ENCODE data around the gene CCDC169.

Gene CCDC169

GRCh38 chr13:36244073-36244472 is 53.5 kb downstream of the CCDC169 start:
- DNase-seq (ENCODE audit: low read depth in 2 of 2), result no peak

- no peak for DNase-seq (ENCODE audit: low read depth in 2 of 2)
These were observed 54.9 kb downstream of the CCDC169 start for GRCh38 chr13:36242761-36243160.

GRCh38 chr13:36231236-36231635 is 66.4 kb downstream of the CCDC169 start:
- DNase-seq (ENCODE audit: low read depth in 2 of 2), result no peak

DNA sequence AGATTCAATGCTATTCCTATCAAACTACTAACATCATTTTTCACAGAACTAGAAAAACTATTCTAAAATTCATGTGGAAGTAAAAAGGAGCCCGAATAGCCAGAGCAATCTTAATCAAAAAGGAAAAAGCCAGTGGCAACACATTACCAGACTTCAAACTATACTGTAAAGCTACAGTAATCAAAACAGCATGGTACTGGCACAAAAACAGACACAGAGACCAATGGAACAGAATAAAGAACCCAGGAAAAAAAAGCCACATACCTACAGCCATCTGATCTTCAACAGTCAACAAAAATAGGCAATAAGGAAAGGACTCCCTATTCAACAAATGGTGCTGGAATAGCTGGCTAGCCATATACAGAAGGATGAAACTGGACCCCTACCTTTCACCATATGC is 72.9 kb downstream of the CCDC169 start:
- DNase-seq (ENCODE audit: low read depth in 2 of 2), result no peak

- no peak for DNase-seq (ENCODE audit: low read depth in 2 of 2)
These were observed 77.7 kb downstream of the CCDC169 start for GRCh38 chr13:36219883-36220282.

DNA sequence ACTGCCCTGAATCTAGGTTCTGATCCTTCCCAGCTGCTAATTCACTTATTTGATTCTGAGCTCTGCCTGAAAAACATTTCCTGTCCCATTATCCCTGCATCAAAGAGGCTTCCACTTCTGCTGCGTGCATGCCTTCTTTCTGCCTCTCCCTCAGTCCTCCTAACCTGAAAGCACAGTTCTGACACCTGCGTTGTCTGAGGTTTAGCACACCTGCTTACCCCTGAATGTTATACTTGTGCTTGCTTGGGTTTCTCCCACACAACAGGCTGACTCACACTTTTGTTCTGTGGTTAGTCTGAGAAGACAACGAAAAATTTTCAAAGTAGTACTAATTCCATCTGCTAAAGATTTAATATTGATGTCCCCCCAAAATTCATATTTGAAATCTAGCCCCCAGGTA is 80.2 kb downstream of the CCDC169 start:
- DNase-seq (ENCODE audit: low read depth in 2 of 2), result no peak

DNA sequence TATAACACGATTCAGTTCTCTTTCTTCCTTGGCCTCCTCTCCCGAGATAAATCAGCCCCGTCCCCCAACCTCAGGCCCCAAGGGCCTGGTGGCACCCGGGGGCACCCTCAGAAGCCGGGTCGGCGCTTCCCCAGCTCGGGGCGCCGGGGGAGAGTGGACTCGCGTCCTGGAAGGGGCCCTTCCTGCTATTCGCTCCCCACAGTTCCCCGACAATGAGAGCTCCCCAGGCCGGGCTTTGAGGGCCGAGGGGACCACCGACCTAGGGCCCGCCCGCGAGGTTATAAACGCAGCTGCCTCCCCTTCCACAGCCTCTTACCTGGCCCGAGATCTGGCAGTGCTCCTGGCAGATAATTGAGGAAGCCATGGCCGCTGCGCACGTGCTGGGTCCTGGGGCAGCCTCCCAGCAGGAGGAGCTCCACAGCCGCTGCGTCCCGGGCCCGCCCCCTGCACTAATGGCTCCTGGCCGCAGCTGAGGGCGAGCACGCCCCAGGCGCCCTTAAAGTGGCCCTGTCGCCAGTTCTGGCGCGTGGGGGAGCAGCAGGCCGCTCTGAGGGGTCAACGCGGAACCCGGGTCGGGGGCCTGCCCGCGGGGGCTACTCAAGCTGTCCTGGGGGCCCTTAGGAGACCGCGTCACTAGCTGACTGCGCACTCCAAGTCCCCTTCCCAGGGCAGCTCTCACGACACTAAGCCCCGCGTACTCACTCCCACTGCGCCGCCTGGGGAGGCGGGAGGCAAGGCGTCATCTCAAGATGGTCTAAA is 83.3 kb downstream of the CCDC169 start, which contains the start of gene SOHLH2:
SOHLH2 (minus strand) TSS at position 394 of the 759 bp plus-strand sequence; CDS start at position 364, 30 bp downstream.
- DNase-seq (ENCODE audit: low read depth in 2 of 2), result no peak

DNA sequence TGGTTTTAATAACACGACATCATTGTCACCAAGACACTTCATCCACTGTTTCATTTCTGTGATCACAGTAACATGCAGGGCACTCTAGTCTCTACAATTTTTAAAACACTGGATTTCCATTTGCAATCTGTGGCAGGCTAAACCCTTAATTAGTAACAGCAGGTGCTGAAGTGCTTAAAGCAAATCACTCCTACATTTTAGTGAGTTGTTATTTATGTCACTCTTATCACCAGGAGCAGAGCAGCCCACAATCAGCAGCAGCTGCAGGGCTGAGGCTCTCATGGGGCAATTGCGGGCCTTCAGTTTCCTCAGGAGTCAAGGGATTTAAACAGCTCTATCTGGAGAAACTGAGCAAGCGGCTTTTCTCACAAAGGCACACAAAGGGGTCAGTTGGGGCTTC is 84.8 kb downstream of the CCDC169 start:
- DNase-seq (ENCODE audit: low read depth in 2 of 2), result no peak

GRCh38 chr13:36211567-36211966 is 86.0 kb downstream of the CCDC169 start:
- DNase-seq (ENCODE audit: low read depth in 2 of 2), result no peak

DNA sequence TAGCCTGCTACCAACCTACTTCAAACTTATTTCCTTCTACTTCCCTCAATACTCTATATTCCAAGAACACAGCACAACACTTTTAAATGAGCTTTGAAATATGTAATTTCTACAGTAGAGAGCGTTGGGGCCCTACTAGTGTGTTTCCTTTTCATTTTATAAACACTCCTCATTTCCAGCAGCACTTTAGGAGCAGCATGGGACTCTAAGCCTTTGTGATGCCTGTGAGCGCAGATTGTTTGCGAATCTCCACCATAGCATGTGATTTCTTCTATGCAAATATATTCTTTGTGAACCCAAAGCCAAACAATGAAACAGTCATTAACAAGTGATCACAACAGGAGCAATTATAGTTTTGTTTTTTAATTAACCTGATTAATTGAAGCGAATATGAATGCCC is 86.9 kb downstream of the CCDC169 start:
- DNase-seq (ENCODE audit: low read depth in 2 of 2), result no peak

- DNase-seq (ENCODE audit: low read depth in 2 of 2), result no peak
These were observed 89.9 kb downstream of the CCDC169 start for GRCh38 chr13:36207672-36208071.

DNA sequence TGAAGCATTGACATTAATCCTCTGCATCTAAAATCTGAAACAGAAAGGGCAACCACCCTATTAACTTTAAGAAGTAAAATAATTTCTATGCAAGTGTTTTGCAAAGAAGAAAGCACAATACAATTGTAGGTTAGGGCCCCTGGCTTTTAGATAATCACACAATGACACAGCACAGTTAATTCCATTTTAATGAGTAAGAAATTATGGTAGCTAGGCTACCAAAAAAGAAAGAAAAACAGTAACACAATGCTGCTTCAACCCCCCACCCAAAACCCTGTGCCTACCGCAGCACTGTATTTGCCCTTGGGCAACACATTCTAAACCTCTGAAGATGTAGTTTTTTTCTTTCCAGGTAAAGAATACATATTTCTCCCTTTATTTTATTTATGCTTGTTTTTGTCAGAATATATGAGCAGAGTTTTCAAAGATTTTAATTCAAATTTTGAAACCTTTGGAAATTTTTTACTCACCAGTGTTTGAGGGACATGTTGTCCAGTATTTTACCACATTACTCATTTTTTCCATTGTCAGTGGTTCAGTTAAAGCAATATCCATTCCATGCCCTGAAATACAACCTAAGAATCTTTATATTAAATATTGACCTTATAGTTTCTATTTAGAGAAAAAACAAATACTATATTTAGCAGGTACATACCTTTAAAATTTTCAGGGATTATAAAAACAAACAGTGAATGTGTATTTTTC is 104.3 kb downstream of the CCDC169 start:
- DNase-seq (ENCODE audit: low read depth in 2 of 2), result no peak

GRCh38 chr13:36192166-36192565 is 105.4 kb downstream of the CCDC169 start:
- no peak for DNase-seq (ENCODE audit: low read depth in 2 of 2)

DNA sequence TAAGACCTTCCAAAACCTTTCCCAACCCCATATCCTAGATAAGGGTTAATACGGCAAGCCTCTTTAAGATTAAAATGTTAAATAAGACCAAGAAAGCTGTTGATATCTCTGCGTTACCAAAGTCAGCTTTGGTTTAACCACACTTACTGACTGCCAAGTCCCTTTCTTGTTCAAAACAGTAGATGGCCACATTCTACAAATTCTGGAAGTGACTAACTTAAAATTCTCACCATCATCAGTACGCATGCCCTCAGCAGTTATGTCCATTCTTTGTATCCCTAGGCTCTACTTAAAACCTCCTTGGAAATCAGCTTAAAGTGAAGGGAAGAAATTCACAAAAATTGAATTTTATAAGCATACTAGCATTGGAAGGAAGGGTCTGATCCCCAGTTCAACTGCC is 106.8 kb downstream of the CCDC169 start:
- no peak for DNase-seq (ENCODE audit: low read depth in 2 of 2)

GRCh38 chr13:36188441-36188840 is 109.2 kb downstream of the CCDC169 start:
- no peak for DNase-seq (ENCODE audit: low read depth in 2 of 2)

DNA sequence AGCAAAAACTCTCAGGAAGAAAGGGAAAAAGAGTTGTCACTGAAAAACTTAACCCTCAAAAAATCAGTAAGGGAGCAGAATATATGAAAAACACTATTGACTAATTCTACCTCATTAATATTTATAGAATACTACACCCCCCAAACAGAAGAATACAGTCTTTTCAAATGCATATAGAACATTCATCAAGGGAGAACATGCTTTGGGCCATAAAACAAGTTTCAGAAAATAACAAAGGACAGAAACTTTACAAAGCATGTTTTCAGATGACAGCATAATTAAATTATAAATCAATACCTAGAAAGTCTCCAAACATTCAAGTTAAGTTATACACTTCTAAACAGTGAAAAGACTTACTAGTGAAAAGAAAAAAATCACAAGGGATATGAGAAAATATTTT is 113.7 kb downstream of the CCDC169 start:
- no peak for DNase-seq (ENCODE audit: low read depth in 2 of 2)

All from stimulated activated CD8-positive, alpha-beta memory T cell treated with anti-CD3 and anti-CD28 coated beads, Interleukin-2, amount 100 ng/mL, for 48 hours (primary cell).